Cardiac fibroblast (primary cell): ENCODE results near the gene GPR18.

Source experiments
- DNase-seq, 2 donors: peaks; one replicate each; pipeline versions ENCODE4 v3.0.0 to v3.0.0-alpha.2; 2010; ENCODE audit warnings: low read depth in 2 of 2
- H3K4me3 ChIP-seq, 2 donors: replicated peaks in 1 of 2; 1 replicate in 1 of 2; 2 replicates in 1 of 2; pipeline ENCODE4 v1.5.1; 2011; ENCODE audit warnings: low read depth in 2 of 2, low read length in 2 of 2, mild to moderate bottlenecking in 2 of 2, moderate library complexity in 1 of 2
- CTCF ChIP-seq: IDR thresholded peaks from one replicate; pipeline ENCODE4 v1.5.1; 2011; ENCODE audit warnings: low read depth, mild to moderate bottlenecking, low read length, inconsistent platforms

GPR18 gene

DNA sequence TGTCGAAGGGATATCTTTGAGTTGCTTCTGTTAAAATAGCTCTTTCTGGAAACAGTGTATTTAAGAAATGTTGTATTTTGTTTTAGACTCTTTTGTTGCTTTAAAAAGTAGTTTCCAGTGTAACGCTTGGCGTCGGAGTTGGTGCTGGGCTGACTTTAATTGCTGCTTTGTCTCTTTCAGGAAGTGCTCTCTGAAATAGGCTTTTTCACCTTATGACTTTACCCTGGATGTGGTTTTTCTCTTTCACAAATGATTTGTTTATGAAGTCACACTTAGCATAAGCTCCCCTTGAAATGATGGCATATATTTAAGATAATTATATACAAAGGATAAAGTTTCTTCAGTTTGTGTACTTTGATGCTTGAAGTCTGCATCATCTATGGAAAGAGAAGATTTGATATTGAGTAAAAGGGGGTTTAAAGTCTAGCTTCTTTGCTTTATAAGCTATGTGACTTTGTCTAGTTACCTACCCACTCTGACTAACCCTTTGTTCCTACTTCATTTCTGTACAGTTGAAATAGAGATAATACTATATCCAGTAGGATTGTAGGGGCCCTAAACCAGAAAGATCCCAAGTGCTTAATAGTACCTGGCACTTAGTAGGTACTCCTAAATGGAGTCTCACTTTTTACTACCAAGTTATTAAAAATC, at the start of gene GPR18:
GPR18 (minus strand) TSS at position 170 of the 651 bp plus-strand sequence. CDS start 2,507 bp downstream, outside the sequence.
- H3K4me3 ChIP-seq, result no peak within 1 kb of the TSS
- DNase-seq, result no peak
- no peak for TF ChIP-seq CTCF

DNA sequence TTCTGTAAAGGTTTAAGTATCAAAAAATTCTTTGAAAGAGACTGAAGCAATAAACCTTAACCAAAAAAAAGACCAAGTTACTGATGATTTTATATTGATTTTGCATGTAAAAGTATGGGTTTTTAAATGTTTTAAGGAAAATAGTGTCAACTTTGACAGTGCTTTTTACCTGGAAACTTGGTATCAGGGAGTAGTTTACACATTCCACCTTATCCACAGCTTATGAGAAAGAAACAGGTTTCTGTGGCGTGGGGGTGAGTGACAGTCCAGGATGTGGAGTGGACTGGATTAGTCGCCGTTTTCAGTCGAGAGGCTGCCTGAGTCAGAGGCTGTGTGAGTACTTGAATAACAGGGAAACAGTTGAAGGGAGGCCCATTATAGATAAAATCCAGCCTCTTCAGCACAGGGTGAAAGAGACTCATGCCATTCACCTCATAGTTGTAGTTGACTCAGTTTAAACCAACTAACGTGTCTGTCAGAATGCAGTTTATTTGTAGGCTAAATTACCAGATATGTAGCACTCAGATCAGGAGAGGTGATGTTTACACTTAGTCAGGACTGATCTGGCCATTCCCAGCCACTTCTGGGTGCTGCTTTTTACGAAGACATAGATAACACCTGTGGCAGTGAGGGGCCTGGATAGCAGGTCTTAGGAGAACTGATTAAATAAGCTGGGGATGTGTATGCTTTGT, 49.6 kb upstream of the GPR18 start:
- DNase-seq, result peak; percentile 62 to 83
- no peak overlapping the region for H3K4me3 ChIP-seq
- TF ChIP-seq CTCF, result no peak

GRCh38 chr13:99307247-99307646, 49.1 kb upstream of the GPR18 start, which contains the start of gene GPR183:
Gene GPR183, minus strand, starts transcription at chr13:99307399. Its CDS starts 11,254 bp downstream, at chr13:99296145.
- no peak for TF ChIP-seq CTCF
- DNase-seq, result peak; percentile 18 to 52
- no peak within 1 kb of the TSS for H3K4me3 ChIP-seq

- DNase-seq, result no peak
- no peak overlapping the region for H3K4me3 ChIP-seq
- no peak for TF ChIP-seq CTCF
Measured at GRCh38 chr13:99305566-99305965, 47.4 kb upstream of the GPR18 start.

GRCh38 chr13:99305158-99305557, 47.0 kb upstream of the GPR18 start:
- DNase-seq, result no peak
- no peak overlapping the region for H3K4me3 ChIP-seq
- no peak for TF ChIP-seq CTCF

DNA sequence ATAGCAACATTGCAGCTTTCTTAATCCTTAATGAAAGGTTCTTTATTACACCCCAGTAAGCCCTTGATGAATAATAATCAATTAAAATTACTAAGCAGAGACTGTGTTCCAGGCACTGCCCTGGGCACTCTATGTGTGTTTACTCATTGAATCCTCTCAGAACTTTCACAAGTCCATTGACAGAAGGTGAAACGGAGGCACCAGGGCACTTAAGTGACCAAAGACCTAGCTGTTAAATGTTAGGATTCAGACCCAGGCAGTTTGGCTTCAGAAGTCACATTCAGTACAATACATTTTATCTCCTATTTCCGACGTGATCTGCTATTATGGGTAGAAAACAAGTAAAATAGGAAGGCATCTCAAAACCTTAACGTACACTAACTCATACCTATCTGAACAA, 46.4 kb upstream of the GPR18 start:
- no peak for TF ChIP-seq CTCF
- no peak for DNase-seq
- no peak overlapping the region for H3K4me3 ChIP-seq
